ENCODE measurements around the gene SEPSECS.

The SEPSECS gene

GRCh38 chr4:25117716-25118472 is 42.4 kb downstream of the SEPSECS start:
- Histone ChIP-seq H3K4me3 (ENCODE audit: low read length) (no peak overlapping the region), H3K9me3 (ENCODE audit: control insufficient read depth, low read length) (no peaks in the 10 kb centered on the region), H3K36me3 (ENCODE audit: control insufficient read depth, insufficient read depth, low read length) (no peaks in the 10 kb centered on the region), H3K27me3 (ENCODE audit: control insufficient read depth, insufficient read depth, low read length) (no peaks in the 10 kb centered on the region), H3K4me1 (ENCODE audit: control insufficient read depth, insufficient read depth, low read length) (no peaks in the 10 kb centered on the region), H3K9ac (ENCODE audit: low read length) (no peak overlapping the region)

- no peak overlapping the region for H3K4me3 ChIP-seq (ENCODE audit: low read length)
- H3K27me3 ChIP-seq (ENCODE audit: control insufficient read depth, insufficient read depth, low read length) = no peaks in the 10 kb centered on the region
- no peaks in the 10 kb centered on the region for H3K9me3 ChIP-seq (ENCODE audit: control insufficient read depth, low read length)
- H3K9ac ChIP-seq (ENCODE audit: low read length) = no peak overlapping the region
- no peaks in the 10 kb centered on the region for H3K4me1 ChIP-seq (ENCODE audit: control insufficient read depth, insufficient read depth, low read length)
- H3K36me3 ChIP-seq (ENCODE audit: control insufficient read depth, insufficient read depth, low read length) = no peaks in the 10 kb centered on the region
Observed at GRCh38 chr4:25117274-25117673, 43.0 kb downstream of the SEPSECS start.

DNA sequence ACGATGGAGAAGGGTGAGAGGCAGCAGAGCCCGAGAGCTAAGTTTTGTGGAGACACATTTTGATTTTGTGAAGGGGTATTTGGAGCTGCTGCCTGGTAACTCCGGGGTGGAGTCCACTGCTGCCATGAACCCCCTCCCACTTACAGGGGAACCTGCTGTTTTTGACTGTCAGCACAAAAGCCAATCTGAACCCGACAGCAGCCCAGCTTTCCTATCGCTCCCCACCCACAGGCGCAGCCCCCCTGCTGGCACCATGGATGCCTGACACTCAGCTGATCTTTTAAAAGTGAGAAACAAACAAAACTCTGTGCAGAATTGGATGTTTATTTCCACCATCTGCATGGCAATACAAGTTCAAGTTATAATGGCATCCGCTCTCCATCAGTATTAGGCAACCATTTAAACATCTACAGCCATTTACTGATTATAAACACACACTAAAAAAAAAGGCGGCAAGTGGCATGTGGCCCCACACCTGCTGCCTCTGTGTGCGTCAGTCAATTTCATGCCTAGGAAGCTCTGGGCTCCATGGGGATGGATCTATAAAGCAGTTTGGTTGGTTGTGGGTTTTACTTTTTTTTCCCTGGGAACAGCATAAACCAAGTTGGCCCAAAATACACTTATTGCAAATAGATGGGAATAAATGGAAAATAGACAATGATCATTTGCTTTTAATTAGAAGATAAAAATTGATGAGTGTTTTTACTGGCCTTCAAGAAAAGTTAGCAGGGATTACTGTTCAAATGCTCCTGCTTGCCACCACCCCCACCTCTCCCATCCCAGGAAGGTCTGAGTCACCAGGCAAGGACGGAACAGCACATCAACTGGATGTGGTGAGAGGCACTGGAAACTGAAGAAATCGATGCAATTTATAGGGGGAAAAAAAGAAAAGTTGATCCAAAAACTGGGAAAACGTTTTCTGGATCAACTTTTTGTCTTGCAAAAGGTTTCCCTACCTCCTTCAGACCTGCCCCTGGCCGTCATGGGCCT is 46.0 kb downstream of the SEPSECS start:
- no peaks in the 10 kb centered on the region for H3K9me3 ChIP-seq (ENCODE audit: control insufficient read depth, low read length)
- H3K4me3 ChIP-seq (ENCODE audit: low read length) = no peak overlapping the region

GRCh38 chr4:25112995-25113380 is 47.3 kb downstream of the SEPSECS start:
- H3K27me3 ChIP-seq (ENCODE audit: control insufficient read depth, insufficient read depth, low read length) = no peaks in the 10 kb centered on the region
- no peaks in the 10 kb centered on the region for H3K36me3 ChIP-seq (ENCODE audit: control insufficient read depth, insufficient read depth, low read length)
- no peaks in the 10 kb centered on the region for H3K9me3 ChIP-seq (ENCODE audit: control insufficient read depth, low read length)
- no peak overlapping the region for H3K9ac ChIP-seq (ENCODE audit: low read length)
- no peak overlapping the region for H3K4me3 ChIP-seq (ENCODE audit: low read length)
- H3K4me1 ChIP-seq (ENCODE audit: control insufficient read depth, insufficient read depth, low read length) = no peaks in the 10 kb centered on the region

More for the DNA sequence above, 46.0 kb downstream of the SEPSECS start:
- H3K9ac ChIP-seq (ENCODE audit: low read length) = no peak overlapping the region
- H3K27me3 ChIP-seq (ENCODE audit: control insufficient read depth, insufficient read depth, low read length) = no peaks in the 10 kb centered on the region
- H3K36me3 ChIP-seq (ENCODE audit: control insufficient read depth, insufficient read depth, low read length) = no peaks in the 10 kb centered on the region
- no peaks in the 10 kb centered on the region for H3K4me1 ChIP-seq (ENCODE audit: control insufficient read depth, insufficient read depth, low read length)

- Histone ChIP-seq H3K4me3 (ENCODE audit: low read length) (no peak overlapping the region), H3K36me3 (ENCODE audit: control insufficient read depth, insufficient read depth, low read length) (no peaks in the 10 kb centered on the region), H3K9me3 (ENCODE audit: control insufficient read depth, low read length) (no peaks in the 10 kb centered on the region), H3K4me1 (ENCODE audit: control insufficient read depth, insufficient read depth, low read length) (no peaks in the 10 kb centered on the region), H3K9ac (ENCODE audit: low read length) (no peak overlapping the region), H3K27me3 (ENCODE audit: control insufficient read depth, insufficient read depth, low read length) (no peaks in the 10 kb centered on the region)
Observed at GRCh38 chr4:25112366-25112994, 47.8 kb downstream of the SEPSECS start.

DNA sequence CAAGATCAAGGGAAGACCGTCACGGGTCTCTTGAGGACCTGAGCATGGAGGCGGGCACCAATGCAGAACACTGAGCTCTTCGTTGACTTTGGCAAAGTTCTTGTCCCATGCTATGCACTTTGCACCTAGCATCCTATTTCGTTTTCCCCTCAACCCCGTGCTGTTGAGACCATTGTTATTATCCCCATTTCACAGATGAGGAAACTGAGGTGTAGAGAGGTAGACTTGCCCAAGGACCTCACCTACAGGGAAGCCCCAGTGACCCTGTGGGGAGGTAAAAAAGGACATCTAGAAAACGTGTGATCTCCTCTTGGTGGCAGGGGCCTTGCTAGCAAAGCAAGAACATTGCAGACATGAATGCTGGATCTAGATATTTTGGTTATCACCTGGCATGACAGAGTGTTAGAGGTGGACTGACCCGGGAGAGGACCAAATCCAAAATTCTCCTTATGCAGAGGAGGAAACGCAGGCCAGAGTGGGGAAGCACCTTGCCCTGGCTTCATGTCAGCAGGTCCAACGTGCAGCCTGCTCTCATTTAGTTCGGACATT is 48.5 kb downstream of the SEPSECS start:
- Histone ChIP-seq H3K9me3 (ENCODE audit: control insufficient read depth, low read length) (no peaks in the 10 kb centered on the region), H3K9ac (ENCODE audit: low read length) (no peak overlapping the region), H3K4me1 (ENCODE audit: control insufficient read depth, insufficient read depth, low read length) (no peaks in the 10 kb centered on the region), H3K4me3 (ENCODE audit: low read length) (no peak overlapping the region), H3K36me3 (ENCODE audit: control insufficient read depth, insufficient read depth, low read length) (no peaks in the 10 kb centered on the region), H3K27me3 (ENCODE audit: control insufficient read depth, insufficient read depth, low read length) (no peaks in the 10 kb centered on the region)

GRCh38 chr4:25110527-25111329 is 49.5 kb downstream of the SEPSECS start:
- no peaks in the 10 kb centered on the region for H3K4me1 ChIP-seq (ENCODE audit: control insufficient read depth, insufficient read depth, low read length)
- H3K27me3 ChIP-seq (ENCODE audit: control insufficient read depth, insufficient read depth, low read length) = no peaks in the 10 kb centered on the region
- no peaks in the 10 kb centered on the region for H3K36me3 ChIP-seq (ENCODE audit: control insufficient read depth, insufficient read depth, low read length)
- no peaks in the 10 kb centered on the region for H3K9me3 ChIP-seq (ENCODE audit: control insufficient read depth, low read length)
- no peak overlapping the region for H3K4me3 ChIP-seq (ENCODE audit: low read length)
- H3K9ac ChIP-seq (ENCODE audit: low read length) = no peak overlapping the region

GRCh38 chr4:25109511-25109910 is 50.7 kb downstream of the SEPSECS start:
- no peak overlapping the region for H3K4me3 ChIP-seq (ENCODE audit: low read length)
- no peaks in the 10 kb centered on the region for H3K4me1 ChIP-seq (ENCODE audit: control insufficient read depth, insufficient read depth, low read length)
- no peak overlapping the region for H3K9ac ChIP-seq (ENCODE audit: low read length)
- no peaks in the 10 kb centered on the region for H3K27me3 ChIP-seq (ENCODE audit: control insufficient read depth, insufficient read depth, low read length)
- no peaks in the 10 kb centered on the region for H3K9me3 ChIP-seq (ENCODE audit: control insufficient read depth, low read length)
- no peaks in the 10 kb centered on the region for H3K36me3 ChIP-seq (ENCODE audit: control insufficient read depth, insufficient read depth, low read length)

DNA sequence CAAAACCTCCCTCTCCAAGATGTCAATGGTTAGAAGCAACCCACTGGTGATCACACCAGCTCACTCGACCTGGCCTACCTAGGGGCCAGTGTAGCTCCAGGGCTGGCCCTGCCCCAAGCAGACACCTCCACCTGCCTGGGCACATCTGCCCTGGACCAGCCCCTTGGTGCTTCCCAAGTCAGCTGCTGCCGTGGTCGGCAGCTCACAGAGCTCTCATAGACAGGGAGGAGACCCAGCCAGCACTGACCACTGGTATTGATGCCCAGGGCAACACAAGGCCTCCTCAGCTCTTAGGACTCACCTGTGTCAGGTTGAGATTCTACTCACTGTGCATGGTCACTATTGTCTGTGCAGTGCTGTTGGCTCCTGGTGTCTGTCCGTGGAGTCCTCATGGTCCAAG is 51.7 kb downstream of the SEPSECS start:
- no peak overlapping the region for H3K9ac ChIP-seq (ENCODE audit: low read length)
- no peaks in the 10 kb centered on the region for H3K36me3 ChIP-seq (ENCODE audit: control insufficient read depth, insufficient read depth, low read length)
- no peaks in the 10 kb centered on the region for H3K27me3 ChIP-seq (ENCODE audit: control insufficient read depth, insufficient read depth, low read length)
- H3K4me1 ChIP-seq (ENCODE audit: control insufficient read depth, insufficient read depth, low read length) = no peaks in the 10 kb centered on the region
- H3K9me3 ChIP-seq (ENCODE audit: control insufficient read depth, low read length) = no peaks in the 10 kb centered on the region
- no peak overlapping the region for H3K4me3 ChIP-seq (ENCODE audit: low read length)

DNA sequence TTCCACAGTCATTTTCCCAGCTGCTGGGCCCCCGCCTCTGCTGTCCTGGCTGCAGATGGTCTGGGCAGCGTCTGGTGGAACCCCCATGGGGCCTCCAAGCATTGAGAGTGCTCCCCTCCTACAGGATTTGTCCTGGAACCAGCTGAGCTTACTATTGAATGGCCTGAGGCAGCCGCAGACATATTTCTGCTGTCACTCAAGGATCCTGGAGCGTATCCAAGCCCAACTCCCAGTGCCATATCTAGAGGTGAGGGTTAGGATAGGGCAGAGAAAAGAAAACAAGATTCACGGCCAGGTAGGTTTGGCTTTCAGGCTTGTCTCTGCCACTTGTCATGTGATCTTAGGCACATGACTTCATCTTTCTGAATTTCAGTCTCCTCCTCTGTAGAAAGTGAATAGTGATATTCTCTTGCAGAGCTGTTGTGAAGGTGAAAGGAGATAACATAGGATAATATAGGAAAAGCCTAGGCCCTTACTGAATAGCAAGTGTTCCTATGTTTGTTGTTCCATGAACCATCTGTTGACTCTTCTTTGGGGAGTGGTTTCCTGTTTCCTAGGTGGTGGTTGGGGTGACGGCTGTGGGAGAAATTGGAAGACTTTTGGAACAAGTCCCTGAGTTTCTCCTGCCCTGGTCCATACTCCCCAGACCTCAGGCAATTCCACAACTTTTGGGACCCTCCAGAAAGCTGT is 52.3 kb downstream of the SEPSECS start:
- H3K36me3 ChIP-seq (ENCODE audit: control insufficient read depth, insufficient read depth, low read length) = no peaks in the 10 kb centered on the region
- H3K27me3 ChIP-seq (ENCODE audit: control insufficient read depth, insufficient read depth, low read length) = no peaks in the 10 kb centered on the region
- H3K4me1 ChIP-seq (ENCODE audit: control insufficient read depth, insufficient read depth, low read length) = no peaks in the 10 kb centered on the region
- H3K4me3 ChIP-seq (ENCODE audit: low read length) = no peak overlapping the region
- no peaks in the 10 kb centered on the region for H3K9me3 ChIP-seq (ENCODE audit: control insufficient read depth, low read length)
- no peak overlapping the region for H3K9ac ChIP-seq (ENCODE audit: low read length)

All from mucosa of stomach (tissue), 1 donor.